Measurements from ENCODE around the gene FRYL.

DNA sequence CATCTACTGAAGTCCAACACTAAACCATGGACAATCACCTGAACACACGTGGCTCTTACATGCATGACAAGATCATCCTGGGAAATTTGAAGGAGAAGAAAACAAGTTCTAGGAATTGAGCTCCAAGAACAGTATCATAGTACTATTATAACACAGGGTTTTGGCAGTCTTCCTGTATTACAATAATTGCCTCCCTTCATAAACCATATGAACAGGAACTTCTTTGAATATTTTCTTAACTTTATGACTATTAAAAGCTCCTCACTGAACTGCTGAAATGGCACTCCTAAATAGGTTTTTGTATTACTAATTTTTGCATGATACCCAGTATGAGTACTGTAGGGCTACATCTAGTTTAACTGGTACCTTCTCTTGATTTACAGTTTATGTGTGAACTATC, 160.0 kb downstream of the FRYL start:
- no peak for TF ChIP-seq POLR2A (IDR thresholded peaks at IDR 0.05)
- TF ChIP-seq, protein P1, sequence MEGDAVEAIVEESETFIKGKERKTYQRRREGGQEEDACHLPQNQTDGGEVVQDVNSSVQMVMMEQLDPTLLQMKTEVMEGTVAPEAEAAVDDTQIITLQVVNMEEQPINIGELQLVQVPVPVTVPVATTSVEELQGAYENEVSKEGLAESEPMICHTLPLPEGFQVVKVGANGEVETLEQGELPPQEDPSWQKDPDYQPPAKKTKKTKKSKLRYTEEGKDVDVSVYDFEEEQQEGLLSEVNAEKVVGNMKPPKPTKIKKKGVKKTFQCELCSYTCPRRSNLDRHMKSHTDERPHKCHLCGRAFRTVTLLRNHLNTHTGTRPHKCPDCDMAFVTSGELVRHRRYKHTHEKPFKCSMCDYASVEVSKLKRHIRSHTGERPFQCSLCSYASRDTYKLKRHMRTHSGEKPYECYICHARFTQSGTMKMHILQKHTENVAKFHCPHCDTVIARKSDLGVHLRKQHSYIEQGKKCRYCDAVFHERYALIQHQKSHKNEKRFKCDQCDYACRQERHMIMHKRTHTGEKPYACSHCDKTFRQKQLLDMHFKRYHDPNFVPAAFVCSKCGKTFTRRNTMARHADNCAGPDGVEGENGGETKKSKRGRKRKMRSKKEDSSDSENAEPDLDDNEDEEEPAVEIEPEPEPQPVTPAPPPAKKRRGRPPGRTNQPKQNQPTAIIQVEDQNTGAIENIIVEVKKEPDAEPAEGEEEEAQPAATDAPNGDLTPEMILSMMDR (IDR thresholded peaks at IDR 0.05), result no peak

All from breast epithelium (tissue), 3 donors.